ENCODE measurements around the gene RIT2. TPM values are rescaled to one million over a fixed set of nuclear protein-coding genes. Genes with fewer than 3 reads are reported as not detected.

Gene RIT2
- total RNA-seq, 4 donors from 2014 or later, result not detected

- intact Hi-C loops (cut with DNase I; ENCODE audit: low total_unique reads), result no loop called here
- no peak overlapping the region for H3K27ac ChIP-seq
- H3K4me3 ChIP-seq, result no peak overlapping the region
- H3K27me3 ChIP-seq, result no peaks in the 10 kb centered on the region
- in situ Hi-C loops (cut with MboI; ENCODE audit: low sequenced_read_pairs in 4 of 4), result no loop called here
- H3K9me3 ChIP-seq, result no peaks in the 10 kb centered on the region
- TF ChIP-seq POLR2A (IDR thresholded peaks at IDR 0.05) (no peak), CTCF (IDR thresholded peaks at IDR 0.05 in 4 of 5, conservative IDR thresholded peaks at IDR 0.05 in 1 of 5) (no peak)
- no peak for ATAC-seq
- no peak for DNase-seq
- H3K4me1 ChIP-seq, result no peaks in the 10 kb centered on the region
- H3K36me3 ChIP-seq, result no peaks in the 10 kb centered on the region
Measured at GRCh38 chr18:42828881-42829280, 286.6 kb downstream of the RIT2 start.

- ATAC-seq, result no peak
- no peak for TF ChIP-seq CTCF (IDR thresholded peaks at IDR 0.05 in 4 of 5, conservative IDR thresholded peaks at IDR 0.05 in 1 of 5)
- no peak for TF ChIP-seq POLR2A (IDR thresholded peaks at IDR 0.05)
- no peaks in the 10 kb centered on the region for H3K27me3 ChIP-seq
- H3K4me3 ChIP-seq, result no peak overlapping the region
- intact Hi-C loops (cut with DNase I; ENCODE audit: low total_unique reads), result no loop called here
- no peaks in the 10 kb centered on the region for H3K36me3 ChIP-seq
- no peak for DNase-seq
- H3K27ac ChIP-seq, result no peak overlapping the region
- H3K4me1 ChIP-seq, result no peaks in the 10 kb centered on the region
- in situ Hi-C loops (cut with MboI; ENCODE audit: low sequenced_read_pairs in 4 of 4), result no loop called here
- no peaks in the 10 kb centered on the region for H3K9me3 ChIP-seq
Measured at GRCh38 chr18:42824178-42824577, 291.3 kb downstream of the RIT2 start.

- no peaks in the 10 kb centered on the region for H3K27me3 ChIP-seq
- intact Hi-C loops (cut with DNase I; ENCODE audit: low total_unique reads), result no loop called here
- H3K27ac ChIP-seq, result no peak overlapping the region
- ATAC-seq (no peak), DNase-seq (no peak)
- H3K9me3 ChIP-seq, result no peaks in the 10 kb centered on the region
- in situ Hi-C loops (cut with MboI; ENCODE audit: low sequenced_read_pairs in 4 of 4), result no loop called here
- H3K4me3 ChIP-seq, result no peak overlapping the region
- no peaks in the 10 kb centered on the region for H3K36me3 ChIP-seq
- TF ChIP-seq POLR2A (IDR thresholded peaks at IDR 0.05), result no peak
- no peak for TF ChIP-seq CTCF (IDR thresholded peaks at IDR 0.05 in 4 of 5, conservative IDR thresholded peaks at IDR 0.05 in 1 of 5)
- H3K4me1 ChIP-seq, result no peaks in the 10 kb centered on the region
Measured at GRCh38 chr18:42822711-42823110, 292.8 kb downstream of the RIT2 start.

GRCh38 chr18:42821492-42821891 lies 294.0 kb downstream of the RIT2 start:
- Histone ChIP-seq H3K36me3 (no peaks in the 10 kb centered on the region), H3K27ac (no peak overlapping the region), H3K27me3 (no peaks in the 10 kb centered on the region), H3K4me3 (no peak overlapping the region), H3K9me3 (no peaks in the 10 kb centered on the region), H3K4me1 (no peaks in the 10 kb centered on the region)
- intact Hi-C loops (cut with DNase I; ENCODE audit: low total_unique reads) (no loop called here), in situ Hi-C loops (cut with MboI; ENCODE audit: low sequenced_read_pairs in 4 of 4) (no loop called here)
- TF ChIP-seq CTCF (IDR thresholded peaks at IDR 0.05 in 4 of 5, conservative IDR thresholded peaks at IDR 0.05 in 1 of 5) (no peak), POLR2A (IDR thresholded peaks at IDR 0.05) (no peak)
- ATAC-seq (no peak), DNase-seq (no peak)

GRCh38 chr18:42814618-42815017 lies 300.9 kb downstream of the RIT2 start:
- Histone ChIP-seq H3K9me3 (no peaks in the 10 kb centered on the region), H3K4me1 (no peaks in the 10 kb centered on the region), H3K36me3 (no peaks in the 10 kb centered on the region), H3K27me3 (no peaks in the 10 kb centered on the region), H3K4me3 (no peak overlapping the region), H3K27ac (no peak overlapping the region)
- DNase-seq, result no peak
- TF ChIP-seq POLR2A (IDR thresholded peaks at IDR 0.05) (no peak), CTCF (IDR thresholded peaks at IDR 0.05 in 4 of 5, conservative IDR thresholded peaks at IDR 0.05 in 1 of 5) (no peak)
- no peak for ATAC-seq
- intact Hi-C loops (cut with DNase I; ENCODE audit: low total_unique reads) (no loop called here), in situ Hi-C loops (cut with MboI; ENCODE audit: low sequenced_read_pairs in 4 of 4) (no loop called here)
